ENCODE measurements around the gene HCFC1R1. TPM values are rescaled to one million over a fixed set of nuclear protein-coding genes. Genes with fewer than 3 reads are reported as not detected.

HCFC1R1 gene
- total and polyA plus RNA-seq, 2 of the 8 experiments (the other 6 are each of a cell fraction or from before 2014, with no cell fraction given): 72.7 to 138 TPM

DNA sequence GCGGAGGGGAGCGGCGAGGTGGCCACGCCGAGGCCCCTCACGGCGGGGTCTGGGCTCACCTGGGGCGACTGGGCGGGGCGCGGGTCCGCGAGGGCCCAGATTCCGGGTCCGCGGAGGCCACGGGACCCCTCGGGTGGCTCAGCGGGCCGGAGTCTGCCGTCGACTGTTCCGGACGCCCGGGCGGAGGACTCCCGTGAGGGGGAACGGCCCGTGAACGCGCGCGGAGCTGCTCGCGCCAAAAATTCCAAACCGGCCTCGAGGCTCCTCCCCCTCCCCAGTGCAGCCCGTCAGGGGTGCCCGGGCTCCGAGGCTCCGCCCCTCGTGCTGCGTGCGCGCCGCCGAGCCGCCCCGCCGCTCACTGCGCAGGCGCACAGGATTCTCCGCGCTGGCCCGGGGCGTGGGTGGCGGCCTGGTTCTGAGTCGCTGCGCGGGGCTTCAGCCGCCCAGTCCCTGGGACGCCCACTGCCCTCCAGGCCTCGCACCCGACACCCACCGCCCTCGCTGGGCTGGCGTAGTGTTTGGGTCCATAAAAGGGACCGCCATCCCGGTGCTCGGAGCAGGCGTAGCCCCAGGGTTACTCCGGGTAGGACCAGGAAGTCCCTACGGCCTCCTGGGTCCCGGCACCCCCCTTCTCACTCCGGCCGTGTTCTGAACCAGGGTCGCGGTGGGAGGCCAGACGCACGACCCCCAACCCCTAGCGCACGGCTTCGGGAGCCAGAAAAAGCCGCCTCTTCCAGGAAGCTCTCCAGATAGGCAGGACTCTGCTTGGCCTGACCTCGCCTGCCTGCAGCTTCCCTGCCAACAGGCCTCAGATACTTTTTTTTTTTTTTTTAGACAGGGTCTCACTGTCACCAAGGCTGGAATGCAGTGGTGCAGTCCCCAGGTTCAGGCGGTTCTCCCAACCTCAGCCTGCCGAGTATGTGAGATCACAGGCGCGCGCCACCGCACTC lies 43.2 kb downstream of the HCFC1R1 start, which contains the start of gene PKMYT1 (continued):
- no peak for TF ChIP-seq CREB1 (IDR thresholded peaks at IDR 0.05)
- peak; percentile 39 for TF ChIP-seq ASH2L (IDR thresholded peaks at IDR 0.05; ENCODE audit: low read length)
- TF ChIP-seq EZH2 (IDR thresholded peaks at IDR 0.05; ENCODE audit: low read depth, low read length, severe bottlenecking): no peak
- TF ChIP-seq EGR1 (IDR thresholded peaks at IDR 0.05; ENCODE audit: borderline replicate concordance, low read depth, low read length): peak; percentile 90
- TF ChIP-seq RAD21 (IDR thresholded peaks at IDR 0.05 in 1 of 2, conservative IDR thresholded peaks at IDR 0.05 in 1 of 2; ENCODE audit: low read depth in 2 of 2, low read length in 2 of 2): no peak
- no peak; the same call in 1 of the 2 replicates for TF ChIP-seq POLR2AphosphoS5 (IDR thresholded peaks at IDR 0.05; ENCODE audit: low read depth, low read length)
- peak; percentile 74; the same call in 1 of the 2 replicates for TF ChIP-seq BACH1 (IDR thresholded peaks at IDR 0.05; ENCODE audit: low read length)
- TF ChIP-seq NANOG (IDR thresholded peaks at IDR 0.05; ENCODE audit: insufficient read depth, low read depth, low read length, poor library complexity, severe bottlenecking): no peak
- peak; percentile 71 for TF ChIP-seq PHF8 (conservative IDR thresholded peaks at IDR 0.05; ENCODE audit: low read depth, low read length)
- TF ChIP-seq SAP30 (IDR thresholded peaks at IDR 0.05; ENCODE audit: insufficient read depth, insufficient replicate concordance, low read length): peak; percentile 45
- no peak for TF ChIP-seq JUND (IDR thresholded peaks at IDR 0.05; ENCODE audit: low read length)
- TF ChIP-seq KDM5A (IDR thresholded peaks at IDR 0.05; ENCODE audit: low read length): no peak
- no peak for TF ChIP-seq CBX5 (IDR thresholded peaks at IDR 0.05; ENCODE audit: low read depth, low read length)
- TF ChIP-seq CHD2 (IDR thresholded peaks at IDR 0.05; ENCODE audit: low read length): no peak
- TF ChIP-seq, protein P1, sequence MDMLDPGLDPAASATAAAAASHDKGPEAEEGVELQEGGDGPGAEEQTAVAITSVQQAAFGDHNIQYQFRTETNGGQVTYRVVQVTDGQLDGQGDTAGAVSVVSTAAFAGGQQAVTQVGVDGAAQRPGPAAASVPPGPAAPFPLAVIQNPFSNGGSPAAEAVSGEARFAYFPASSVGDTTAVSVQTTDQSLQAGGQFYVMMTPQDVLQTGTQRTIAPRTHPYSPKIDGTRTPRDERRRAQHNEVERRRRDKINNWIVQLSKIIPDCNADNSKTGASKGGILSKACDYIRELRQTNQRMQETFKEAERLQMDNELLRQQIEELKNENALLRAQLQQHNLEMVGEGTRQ (IDR thresholded peaks at IDR 0.05; ENCODE audit: low read length): no peak
- 0 out of 4 replicates have a peak, but pooled peaks of 1 of the 2 experiments have one; percentile 31 for TF ChIP-seq SIN3A (conservative IDR thresholded peaks at IDR 0.05 in 1 of 2, IDR thresholded peaks at IDR 0.05 in 1 of 2; ENCODE audit: low read depth in 1 of 2, low read length in 2 of 2)
- TF ChIP-seq TAF7 (optimal IDR thresholded peaks at IDR 0.05; ENCODE audit: borderline replicate concordance, low read depth, low read length): peak; percentile 20
- TF ChIP-seq, protein P2, sequence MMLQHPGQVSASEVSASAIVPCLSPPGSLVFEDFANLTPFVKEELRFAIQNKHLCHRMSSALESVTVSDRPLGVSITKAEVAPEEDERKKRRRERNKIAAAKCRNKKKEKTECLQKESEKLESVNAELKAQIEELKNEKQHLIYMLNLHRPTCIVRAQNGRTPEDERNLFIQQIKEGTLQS (IDR thresholded peaks at IDR 0.05; ENCODE audit: insufficient read depth, low read depth, low read length): no peak
- TF ChIP-seq, protein P3, sequence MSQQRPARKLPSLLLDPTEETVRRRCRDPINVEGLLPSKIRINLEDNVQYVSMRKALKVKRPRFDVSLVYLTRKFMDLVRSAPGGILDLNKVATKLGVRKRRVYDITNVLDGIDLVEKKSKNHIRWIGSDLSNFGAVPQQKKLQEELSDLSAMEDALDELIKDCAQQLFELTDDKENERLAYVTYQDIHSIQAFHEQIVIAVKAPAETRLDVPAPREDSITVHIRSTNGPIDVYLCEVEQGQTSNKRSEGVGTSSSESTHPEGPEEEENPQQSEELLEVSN (IDR thresholded peaks at IDR 0.05): peak; percentile 47
- no peak for TF ChIP-seq BCL11A (IDR thresholded peaks at IDR 0.05; ENCODE audit: low read depth in 2 of 2, low read length in 2 of 2)

Measured in H1 (cell line).